ENCODE measurements around the gene HPCAL1.

DNA sequence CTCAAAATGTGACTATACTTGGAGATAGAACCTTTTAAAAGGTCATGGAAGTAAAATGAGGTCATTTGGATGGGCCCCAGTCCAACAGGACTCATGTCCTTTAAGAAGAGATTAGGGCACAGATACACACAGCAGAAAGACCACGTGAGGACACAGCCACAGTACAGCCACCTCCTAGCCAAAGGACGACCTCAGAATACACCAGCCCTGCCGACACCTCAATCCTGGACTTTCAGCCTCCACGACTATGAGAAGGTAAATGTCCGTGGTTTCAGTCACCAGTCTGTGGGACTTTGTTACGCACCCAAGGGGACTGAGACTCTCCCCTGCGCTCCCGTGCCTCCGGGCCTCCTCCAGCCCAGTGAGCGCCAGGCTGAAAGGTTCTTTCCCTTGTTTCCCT lies 30.2 kb upstream of the HPCAL1 start:
- TF ChIP-seq, protein P1, sequence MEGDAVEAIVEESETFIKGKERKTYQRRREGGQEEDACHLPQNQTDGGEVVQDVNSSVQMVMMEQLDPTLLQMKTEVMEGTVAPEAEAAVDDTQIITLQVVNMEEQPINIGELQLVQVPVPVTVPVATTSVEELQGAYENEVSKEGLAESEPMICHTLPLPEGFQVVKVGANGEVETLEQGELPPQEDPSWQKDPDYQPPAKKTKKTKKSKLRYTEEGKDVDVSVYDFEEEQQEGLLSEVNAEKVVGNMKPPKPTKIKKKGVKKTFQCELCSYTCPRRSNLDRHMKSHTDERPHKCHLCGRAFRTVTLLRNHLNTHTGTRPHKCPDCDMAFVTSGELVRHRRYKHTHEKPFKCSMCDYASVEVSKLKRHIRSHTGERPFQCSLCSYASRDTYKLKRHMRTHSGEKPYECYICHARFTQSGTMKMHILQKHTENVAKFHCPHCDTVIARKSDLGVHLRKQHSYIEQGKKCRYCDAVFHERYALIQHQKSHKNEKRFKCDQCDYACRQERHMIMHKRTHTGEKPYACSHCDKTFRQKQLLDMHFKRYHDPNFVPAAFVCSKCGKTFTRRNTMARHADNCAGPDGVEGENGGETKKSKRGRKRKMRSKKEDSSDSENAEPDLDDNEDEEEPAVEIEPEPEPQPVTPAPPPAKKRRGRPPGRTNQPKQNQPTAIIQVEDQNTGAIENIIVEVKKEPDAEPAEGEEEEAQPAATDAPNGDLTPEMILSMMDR (IDR thresholded peaks at IDR 0.05) = no peak
- no peak for TF ChIP-seq POLR2A (IDR thresholded peaks at IDR 0.05)

Data from adrenal gland (tissue), 5 donors.